ENCODE measurements around the gene FAM163B.
"Not testable (repeated sequence)": the region's sequence is repeated elsewhere in the genome, so short reads cannot be mapped to it uniquely, and the experiment has no call there.

FAM163B gene

DNA sequence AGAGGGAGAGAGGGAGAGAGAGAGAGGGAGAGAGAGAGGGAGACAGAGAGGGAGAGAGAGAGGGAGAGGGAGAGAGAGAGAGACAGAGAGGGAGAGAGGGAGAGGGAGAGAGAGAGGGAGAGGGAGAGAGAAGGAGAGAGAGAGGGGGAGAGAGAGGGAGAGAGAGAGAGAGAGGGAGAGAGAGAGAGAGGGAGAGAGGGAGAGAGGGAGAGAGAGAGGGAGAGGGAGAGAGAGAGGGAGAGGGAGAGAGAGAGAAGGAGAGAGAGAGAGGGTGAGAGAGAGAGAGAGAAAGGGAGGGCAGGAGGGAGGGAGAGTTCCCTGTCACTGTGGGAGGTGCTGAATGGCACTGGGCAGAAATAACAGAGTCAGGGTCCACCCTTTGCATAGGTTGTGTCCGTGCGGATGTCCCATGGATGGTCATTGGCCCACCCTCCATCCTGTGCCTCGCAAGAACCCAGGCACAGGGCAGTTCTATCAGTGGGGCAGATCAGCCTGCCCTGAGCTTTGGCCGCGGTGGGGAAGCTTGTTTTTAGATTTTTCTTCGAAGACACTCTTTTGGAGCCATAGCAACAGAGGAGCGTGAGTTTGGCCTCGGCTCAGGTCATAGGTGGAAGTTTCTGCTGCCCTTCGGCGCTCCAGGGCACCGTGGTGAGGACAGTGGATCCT, 44.6 kb downstream of the FAM163B start:
- DNase-seq, result no peak

GRCh38 chr9:133563814-133564213, 45.4 kb downstream of the FAM163B start:
- DNase-seq, result not testable (repeated sequence)

GRCh38 chr9:133563291-133563796, 45.8 kb downstream of the FAM163B start:
- no peak for DNase-seq

DNA sequence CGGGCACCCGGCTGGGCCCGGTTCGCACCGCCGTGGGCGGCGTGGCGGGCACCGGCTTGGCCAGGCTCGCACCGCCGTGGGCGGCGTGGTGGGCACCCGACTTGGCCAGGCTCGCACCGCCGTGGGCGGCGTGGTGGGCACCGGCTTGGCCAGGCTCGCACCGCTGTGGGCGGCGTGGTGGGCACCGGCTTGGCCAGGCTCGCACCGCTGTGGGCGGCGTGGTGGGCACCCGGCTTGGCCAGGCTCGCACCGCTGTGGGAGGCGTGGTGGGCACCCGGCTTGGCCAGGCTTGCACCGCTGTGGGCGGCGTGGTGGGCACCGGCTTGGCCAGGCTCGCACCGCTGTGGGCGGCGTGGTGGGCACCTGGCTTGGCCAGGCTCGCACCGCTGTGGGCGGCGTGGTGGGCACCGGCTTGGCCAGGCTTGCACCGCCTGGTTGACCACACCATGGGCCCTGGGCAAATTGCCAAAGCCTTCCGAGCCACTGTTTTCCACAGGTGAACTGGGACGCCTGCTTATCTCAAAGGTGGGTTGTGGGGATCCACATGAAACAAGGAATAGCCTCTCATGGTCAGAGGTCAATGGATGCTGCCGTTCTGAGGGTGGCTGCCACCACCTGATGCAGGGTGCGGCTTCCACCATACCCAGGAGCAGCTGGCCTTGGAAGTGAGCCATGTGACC, 46.4 kb downstream of the FAM163B start:
- DNase-seq, result no peak

GRCh38 chr9:133561976-133562554, 47.1 kb downstream of the FAM163B start:
- DNase-seq, result no peak

- DNase-seq, result no peak
These were observed 48.2 kb downstream of the FAM163B start for GRCh38 chr9:133560944-133561343.

DNA sequence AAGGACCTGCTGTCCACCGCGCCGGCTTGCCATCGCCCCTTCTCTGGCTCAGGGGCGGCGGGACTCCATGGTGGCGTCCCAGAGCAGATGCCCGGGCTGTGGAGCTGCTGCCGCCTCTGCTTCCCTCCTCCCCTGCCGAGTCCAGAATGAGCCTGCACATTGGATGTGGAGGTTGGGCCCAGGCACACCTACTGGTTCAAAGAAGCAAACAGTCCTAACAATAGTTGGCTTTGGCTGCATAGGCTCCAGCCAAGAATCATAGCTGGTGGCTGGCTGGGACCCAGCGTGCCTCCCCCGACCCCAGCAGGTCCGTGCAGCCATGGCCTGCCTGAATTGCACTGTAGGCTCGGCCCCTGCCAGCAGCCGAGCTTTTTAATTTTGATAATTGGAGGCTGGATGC, 48.9 kb downstream of the FAM163B start:
- DNase-seq, result no peak

DNA sequence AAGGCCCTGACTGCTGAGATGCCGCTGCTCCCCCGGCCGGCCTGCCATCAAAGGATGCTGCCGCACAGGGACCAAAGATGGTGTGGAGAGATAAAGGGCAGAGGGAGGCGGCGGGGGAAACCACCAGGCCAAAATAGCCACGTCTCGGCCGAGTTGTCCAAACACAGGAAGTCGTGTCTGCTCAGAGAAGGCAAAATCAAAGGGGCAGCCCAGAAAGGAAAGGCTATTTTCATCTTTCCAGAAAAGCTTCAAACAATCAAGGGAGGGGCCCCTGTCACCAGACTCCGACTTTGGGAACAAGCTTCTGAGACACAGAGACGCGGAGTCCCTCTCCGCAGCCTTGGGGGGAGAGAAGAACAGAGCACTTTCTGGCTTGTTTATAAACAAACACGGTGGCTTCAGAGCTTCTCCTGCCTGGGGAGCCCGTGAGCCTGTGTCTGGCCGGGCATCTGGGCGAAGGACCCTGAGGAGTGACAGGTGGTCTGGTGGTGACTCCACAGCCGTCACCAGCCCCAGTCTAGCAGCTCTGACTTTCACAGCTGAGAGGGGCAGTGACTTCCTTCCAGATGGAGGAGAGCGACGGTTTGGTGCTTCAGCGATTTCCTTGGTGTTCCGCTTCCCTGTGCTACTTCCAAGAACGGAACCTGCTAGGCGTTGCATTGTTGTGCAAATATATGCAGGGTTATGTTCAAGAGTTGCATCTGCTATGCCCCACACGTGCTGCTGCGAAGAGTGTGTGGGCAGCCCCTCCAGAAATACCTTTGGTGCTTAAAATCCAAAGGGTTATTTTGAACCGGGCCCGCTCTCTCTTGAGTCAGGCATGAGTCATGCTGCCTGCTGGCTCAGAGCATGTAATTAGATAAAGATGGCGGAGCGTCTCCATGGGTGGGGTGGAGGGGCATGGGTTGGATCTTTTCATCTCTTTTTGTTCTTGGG, 50.7 kb downstream of the FAM163B start:
- no peak for DNase-seq

- DNase-seq, result no peak
These were observed 51.6 kb downstream of the FAM163B start for GRCh38 chr9:133557581-133557980.

DNA sequence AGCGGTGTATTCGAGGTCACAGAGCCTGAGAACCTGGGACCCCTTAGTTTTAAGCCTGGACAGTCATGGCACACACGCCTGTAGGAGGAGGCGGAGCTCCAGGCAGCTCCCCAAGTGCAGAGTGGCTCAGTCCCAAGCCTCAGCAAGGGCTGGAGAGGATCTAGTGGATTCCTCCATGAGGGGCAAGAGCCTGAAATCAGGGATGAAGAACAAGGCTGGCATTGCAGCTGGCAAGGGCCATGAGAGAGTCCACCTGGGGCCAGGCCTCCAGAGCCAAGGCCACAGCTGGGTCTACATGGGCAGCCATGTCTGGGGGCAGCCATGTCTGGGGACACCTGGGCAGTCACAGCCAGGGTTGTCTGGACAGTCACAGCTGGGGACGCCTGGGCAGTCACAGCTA, 52.8 kb downstream of the FAM163B start:
- DNase-seq, result no peak

DNA sequence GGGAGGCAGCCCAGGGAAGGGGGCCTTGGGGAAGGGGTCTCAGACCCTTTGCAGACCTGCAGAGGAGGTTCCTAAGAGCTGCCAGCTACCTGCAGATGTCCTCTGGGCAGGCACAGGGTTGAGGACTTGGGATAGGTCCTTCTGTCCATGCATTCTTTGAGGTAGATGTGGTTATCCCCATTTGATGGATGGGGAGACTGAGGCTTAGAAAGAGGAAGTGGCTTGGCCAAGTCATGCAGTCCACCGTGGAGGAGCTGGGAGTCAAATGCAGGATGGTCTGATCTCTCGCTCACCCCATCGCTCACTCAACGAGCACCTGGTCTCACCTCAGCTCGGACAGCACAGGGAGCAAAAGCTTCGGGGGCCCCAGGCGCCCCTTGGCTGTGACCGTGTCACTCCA, 54.5 kb downstream of the FAM163B start:
- DNase-seq, result no peak

DNA sequence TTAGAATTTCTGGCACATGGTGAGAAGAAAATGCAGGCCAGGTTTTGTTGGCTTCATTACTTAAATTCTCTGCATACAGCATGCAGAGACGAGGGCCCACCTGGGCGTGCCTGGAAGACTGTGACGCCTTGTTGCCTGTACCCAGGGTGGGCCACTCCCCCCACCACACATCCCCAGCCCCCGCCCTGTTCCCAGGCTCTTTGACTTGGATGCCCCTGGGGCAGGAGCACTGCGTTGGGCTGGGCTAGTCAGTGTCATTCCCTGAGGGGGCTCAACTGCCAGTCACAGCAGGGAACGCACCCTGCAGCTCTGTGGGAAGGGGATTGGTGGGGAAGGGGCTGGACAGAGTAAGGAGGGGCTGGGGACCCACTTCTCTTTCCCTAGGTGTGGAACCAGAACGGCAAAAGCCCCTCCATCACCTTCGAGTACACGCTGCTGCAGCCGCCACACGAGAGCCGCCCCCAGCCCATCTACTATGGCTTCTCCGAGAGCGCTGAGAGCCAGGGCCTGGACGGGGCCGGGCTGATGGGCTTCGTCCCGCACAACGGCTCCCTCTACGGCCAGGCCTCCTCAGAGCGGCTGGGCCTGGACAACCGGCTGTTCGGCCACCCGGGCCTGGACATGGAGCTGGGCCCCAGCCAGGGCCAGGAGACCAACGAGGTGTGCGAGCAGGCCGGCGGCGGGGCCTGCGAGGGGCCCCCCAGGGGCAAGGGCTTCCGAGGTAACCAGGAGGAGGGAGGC, 55.0 kb downstream of the FAM163B start:
- DNase-seq, result no peak

GRCh38 chr9:133553123-133553522, 56.1 kb downstream of the FAM163B start:
- DNase-seq, result no peak

- DNase-seq, result no peak
These were observed 57.0 kb downstream of the FAM163B start for GRCh38 chr9:133552236-133552635.

DNA sequence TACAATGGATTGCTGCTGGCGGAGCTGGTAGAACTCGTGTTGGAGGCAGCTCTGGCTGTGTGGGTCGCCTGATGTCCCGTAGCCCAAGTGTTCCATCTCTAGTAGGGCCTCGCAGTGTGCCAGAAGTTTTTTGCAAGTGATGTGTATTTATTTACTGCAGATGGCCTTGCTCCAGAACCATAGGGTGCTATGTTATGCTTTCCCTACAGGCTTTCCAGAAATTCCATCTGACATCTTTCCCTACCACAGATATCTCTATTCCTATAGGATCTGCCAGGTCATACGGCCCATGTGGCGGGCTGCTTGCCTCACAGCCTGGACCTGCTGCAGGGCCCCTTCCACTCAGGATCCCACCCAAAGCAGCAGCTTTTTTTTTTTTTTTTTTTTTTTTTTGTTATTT, 57.7 kb downstream of the FAM163B start:
- no peak for DNase-seq

- DNase-seq, result no peak
These were observed 62.1 kb downstream of the FAM163B start for GRCh38 chr9:133547116-133547515.

- no peak for DNase-seq
These were observed 62.9 kb downstream of the FAM163B start for GRCh38 chr9:133546287-133546680.

DNA sequence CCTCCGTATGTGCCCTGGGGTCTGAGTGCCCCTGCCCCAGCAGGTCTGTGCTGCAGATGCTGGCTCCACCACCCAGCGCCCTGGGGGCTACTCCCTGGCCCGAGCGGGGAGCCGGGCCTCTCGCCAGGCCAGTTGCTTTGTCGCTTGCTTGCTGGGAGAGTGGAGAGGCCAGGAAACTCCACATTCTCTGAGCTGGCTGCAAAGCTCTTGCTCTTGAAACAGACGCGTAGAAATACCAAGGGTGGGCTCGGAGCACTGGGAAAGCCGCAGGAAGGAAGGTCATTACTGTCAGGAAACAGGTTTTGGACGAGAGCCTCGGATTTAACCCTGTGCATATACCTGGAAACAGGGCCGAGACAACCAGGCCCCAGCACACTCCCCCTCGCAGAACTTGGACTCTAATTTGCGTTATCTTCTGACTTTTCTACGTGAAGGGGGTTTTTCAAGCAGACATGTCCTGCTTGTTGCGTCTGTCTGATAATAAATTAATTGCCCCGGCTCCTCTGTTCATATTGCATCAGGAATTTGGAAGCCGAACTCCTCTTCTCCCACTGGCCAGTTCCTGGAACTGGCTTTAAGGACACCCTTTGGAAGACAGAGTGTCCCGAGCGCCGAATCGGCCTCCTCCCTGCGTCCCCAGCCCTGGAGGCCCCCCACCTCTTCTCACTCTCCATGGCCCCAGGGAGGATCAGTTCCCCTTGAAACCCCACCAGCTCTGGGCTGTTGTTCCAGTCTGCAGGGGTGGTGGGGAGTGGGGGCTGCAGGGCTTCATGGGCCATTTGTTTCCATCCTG, 63.5 kb downstream of the FAM163B start:
- DNase-seq, result no peak

- no peak for DNase-seq
These were observed 65.3 kb downstream of the FAM163B start for GRCh38 chr9:133543772-133544467.

- DNase-seq, result no peak
These were observed 67.2 kb downstream of the FAM163B start for GRCh38 chr9:133542002-133542401.

DNA sequence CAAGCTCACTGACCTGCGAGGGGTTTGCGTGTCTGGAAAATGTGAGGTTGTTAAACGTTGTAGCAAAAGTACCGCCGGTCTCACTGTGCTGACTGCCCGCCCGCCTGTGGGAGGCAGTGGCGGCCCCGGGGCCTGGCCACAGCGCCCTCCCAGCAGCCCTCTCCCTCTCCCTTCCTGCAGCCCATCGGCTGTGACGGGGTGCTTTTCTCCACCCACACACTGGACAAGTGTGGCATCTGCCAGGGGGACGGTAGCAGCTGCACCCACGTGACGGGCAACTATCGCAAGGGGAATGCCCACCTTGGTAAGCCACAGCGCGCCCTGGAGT, 68.5 kb downstream of the FAM163B start:
- DNase-seq, result no peak
